LNCaP clone FGC (cell line): Measurements from ENCODE around the gene CPTP.

Experiments used
- DNase-seq: peaks from one replicate; pipeline ENCODE4 v3.0.0-alpha.2; 2011; ENCODE audit warnings: low read depth
- H3K4me3 ChIP-seq: 2 replicates; pipeline ENCODE4 v1.5.1; 2011; ENCODE audit warnings: mild to moderate bottlenecking, low read depth, low read length, control low read depth
- CTCF ChIP-seq: IDR thresholded peaks from 2 replicates; pipeline ENCODE4 v1.5.1; 2012; ENCODE audit warnings: mild to moderate bottlenecking; ENCODE audit not compliant: control insufficient read depth, insufficient read depth; ENCODE audit errors: extremely low read depth

CPTP gene

GRCh38 chr1:1333551-1334241 lies 9.1 kb downstream of the CPTP start:
- TF ChIP-seq CTCF: no peak
- DNase-seq: no peak
- no peak overlapping the region for H3K4me3 ChIP-seq

- no peak overlapping the region for H3K4me3 ChIP-seq
- TF ChIP-seq CTCF: no peak
- no peak for DNase-seq
Observed at GRCh38 chr1:1334835-1335234, 10.2 kb downstream of the CPTP start.

GRCh38 chr1:1335283-1335682 lies 10.7 kb downstream of the CPTP start:
- no peak for TF ChIP-seq CTCF
- no peak overlapping the region for H3K4me3 ChIP-seq
- no peak for DNase-seq

GRCh38 chr1:1335792-1336248 lies 11.2 kb downstream of the CPTP start:
- no peak for DNase-seq
- TF ChIP-seq CTCF: no peak
- no peak overlapping the region for H3K4me3 ChIP-seq

GRCh38 chr1:1336446-1336845 lies 11.8 kb downstream of the CPTP start:
- DNase-seq: no peak
- TF ChIP-seq CTCF: no peak
- no peak overlapping the region for H3K4me3 ChIP-seq

- DNase-seq: no peak
- no peak overlapping the region for H3K4me3 ChIP-seq
- TF ChIP-seq CTCF: no peak
Observed at GRCh38 chr1:1336931-1337792, 12.6 kb downstream of the CPTP start.
